Prostate gland (tissue), 2 donors: Measurements from ENCODE around the gene C1orf226.

ENCODE experiments used
- POLR2A ChIP-seq: fragments of 450-650 bp; IDR thresholded peaks from one replicate; pipeline ENCODE4 v1.6.1; 2016; ENCODE audit warnings: antibody characterized with exemption, mild to moderate bottlenecking
- POLR2AphosphoS5 ChIP-seq: sonication (generic); formaldehyde crosslinking; IDR thresholded peaks from one replicate; pipeline ENCODE4 v1.6.1; 2017; ENCODE audit warnings: antibody characterized with exemption
- TF ChIP-seq, protein P1 (sequence below), 4 experiments: fragments of 200-600 bp in 2 of 4; fragments of 450-650 bp in 2 of 4; sonication (generic) in 2 of 4; IDR thresholded peaks; 1 replicate in 3 of 4; 2 replicates in 1 of 4; pipeline ENCODE4 v1.5.1; 2016 to 2019; ENCODE audit warnings: antibody characterized with exemption in 4 of 4, mild to moderate bottlenecking in 2 of 4, moderate library complexity in 2 of 4

DNA sequence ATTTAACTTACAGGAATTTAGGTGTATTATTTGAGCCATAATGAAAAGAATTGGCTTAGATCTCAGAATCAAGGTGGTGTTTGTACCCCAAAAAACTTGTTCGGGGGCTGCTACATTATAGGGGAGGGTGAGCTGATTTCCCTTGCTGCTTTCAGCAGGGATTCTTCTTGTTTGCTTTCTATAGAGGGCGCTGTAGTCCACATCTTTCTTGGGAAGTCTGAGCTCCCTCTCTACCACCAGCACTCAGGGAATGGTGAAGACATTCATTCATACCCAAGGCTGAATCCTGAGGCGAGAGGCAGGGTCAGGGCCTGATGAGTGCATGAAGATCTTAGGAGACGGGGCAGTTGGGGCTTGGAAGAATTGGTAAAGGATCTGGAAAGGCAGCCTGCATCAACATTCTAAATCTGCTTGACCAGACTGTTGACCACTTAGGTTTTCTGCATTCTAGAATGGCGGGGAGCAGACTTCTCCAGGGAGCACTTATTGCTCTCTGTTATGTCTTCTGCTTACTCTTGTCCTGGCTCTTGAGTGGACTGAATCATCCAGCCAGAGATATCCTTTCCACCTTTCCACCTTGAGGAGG, 23.8 kb upstream of the C1orf226 start:
- TF ChIP-seq, protein P1, sequence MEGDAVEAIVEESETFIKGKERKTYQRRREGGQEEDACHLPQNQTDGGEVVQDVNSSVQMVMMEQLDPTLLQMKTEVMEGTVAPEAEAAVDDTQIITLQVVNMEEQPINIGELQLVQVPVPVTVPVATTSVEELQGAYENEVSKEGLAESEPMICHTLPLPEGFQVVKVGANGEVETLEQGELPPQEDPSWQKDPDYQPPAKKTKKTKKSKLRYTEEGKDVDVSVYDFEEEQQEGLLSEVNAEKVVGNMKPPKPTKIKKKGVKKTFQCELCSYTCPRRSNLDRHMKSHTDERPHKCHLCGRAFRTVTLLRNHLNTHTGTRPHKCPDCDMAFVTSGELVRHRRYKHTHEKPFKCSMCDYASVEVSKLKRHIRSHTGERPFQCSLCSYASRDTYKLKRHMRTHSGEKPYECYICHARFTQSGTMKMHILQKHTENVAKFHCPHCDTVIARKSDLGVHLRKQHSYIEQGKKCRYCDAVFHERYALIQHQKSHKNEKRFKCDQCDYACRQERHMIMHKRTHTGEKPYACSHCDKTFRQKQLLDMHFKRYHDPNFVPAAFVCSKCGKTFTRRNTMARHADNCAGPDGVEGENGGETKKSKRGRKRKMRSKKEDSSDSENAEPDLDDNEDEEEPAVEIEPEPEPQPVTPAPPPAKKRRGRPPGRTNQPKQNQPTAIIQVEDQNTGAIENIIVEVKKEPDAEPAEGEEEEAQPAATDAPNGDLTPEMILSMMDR (IDR thresholded peaks at IDR 0.05): peak in 1 of 4 experiments; percentile 43
- TF ChIP-seq POLR2A: no peak
- no peak for TF ChIP-seq POLR2AphosphoS5
